ENCODE results near the gene UBA1.

DNA sequence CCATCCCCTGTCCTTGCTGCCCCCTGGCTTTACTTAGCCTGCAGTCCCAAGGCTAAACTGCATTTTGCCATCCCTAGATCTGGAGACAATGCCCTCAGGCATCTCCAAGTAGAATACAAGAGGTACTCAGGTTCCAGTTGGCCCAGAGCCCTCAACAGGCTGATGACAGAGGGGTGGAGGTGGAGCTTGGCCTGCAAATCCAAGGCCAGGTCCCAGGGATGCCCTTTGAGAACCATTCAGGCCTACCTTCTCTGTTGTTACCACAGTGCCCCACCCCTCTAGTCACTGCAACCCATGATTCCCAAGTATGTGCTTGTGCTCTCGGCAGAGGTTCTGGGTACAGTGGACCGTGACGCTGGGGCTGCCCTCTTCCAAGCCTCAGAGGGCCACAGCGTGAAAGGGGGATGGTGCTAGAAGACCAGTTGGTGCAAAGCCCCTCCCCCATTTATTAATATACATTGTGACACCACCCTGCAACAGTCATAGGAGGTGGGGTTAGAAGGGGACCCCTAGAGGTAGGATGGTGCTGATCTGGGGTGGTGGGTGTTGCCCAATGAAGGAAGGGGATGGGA is 6.4 kb upstream of the UBA1 start:
- TF ChIP-seq, protein P1, sequence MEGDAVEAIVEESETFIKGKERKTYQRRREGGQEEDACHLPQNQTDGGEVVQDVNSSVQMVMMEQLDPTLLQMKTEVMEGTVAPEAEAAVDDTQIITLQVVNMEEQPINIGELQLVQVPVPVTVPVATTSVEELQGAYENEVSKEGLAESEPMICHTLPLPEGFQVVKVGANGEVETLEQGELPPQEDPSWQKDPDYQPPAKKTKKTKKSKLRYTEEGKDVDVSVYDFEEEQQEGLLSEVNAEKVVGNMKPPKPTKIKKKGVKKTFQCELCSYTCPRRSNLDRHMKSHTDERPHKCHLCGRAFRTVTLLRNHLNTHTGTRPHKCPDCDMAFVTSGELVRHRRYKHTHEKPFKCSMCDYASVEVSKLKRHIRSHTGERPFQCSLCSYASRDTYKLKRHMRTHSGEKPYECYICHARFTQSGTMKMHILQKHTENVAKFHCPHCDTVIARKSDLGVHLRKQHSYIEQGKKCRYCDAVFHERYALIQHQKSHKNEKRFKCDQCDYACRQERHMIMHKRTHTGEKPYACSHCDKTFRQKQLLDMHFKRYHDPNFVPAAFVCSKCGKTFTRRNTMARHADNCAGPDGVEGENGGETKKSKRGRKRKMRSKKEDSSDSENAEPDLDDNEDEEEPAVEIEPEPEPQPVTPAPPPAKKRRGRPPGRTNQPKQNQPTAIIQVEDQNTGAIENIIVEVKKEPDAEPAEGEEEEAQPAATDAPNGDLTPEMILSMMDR (IDR thresholded peaks at IDR 0.05), result no peak
- no peak for TF ChIP-seq POLR2A (IDR thresholded peaks at IDR 0.05)

Measured in uterus (tissue), 2 donors.